ENCODE data around the gene PTPRD. TPM values are rescaled to one million over a fixed set of nuclear protein-coding genes. Genes with fewer than 3 reads are reported as not detected.

The PTPRD gene
- total and polyA plus RNA-seq, 9 of the 15 experiments (the other 6 are each of a cell fraction or from before 2014, with no cell fraction given): 0.11 TPM; not detected in 8

- POLR2A ChIA-PET: no interaction called here
- in situ Hi-C loops (cut with MboI): no loop called here
- no peaks in the 10 kb centered on the region for H3K9me3 ChIP-seq (replicated peaks; ENCODE audit: control insufficient read depth, insufficient read depth, low read depth, low read length)
These were observed 2218.5 kb downstream of the PTPRD start for GRCh38 chr9:8394341-8394740.

More at GRCh38 chr9:8394341-8394740, 2218.5 kb downstream of the PTPRD start:
- intact Hi-C loops (cut with micrococcal nuclease): no loop called here
- ATAC-seq: no peak
- Histone ChIP-seq H3K36me3 (ENCODE audit: control insufficient read depth, insufficient read depth, low read length) (no peaks in the 10 kb centered on the region), H4K20me1 (replicated peaks; ENCODE audit: control insufficient read depth, insufficient read depth, low read length) (no peaks in the 10 kb centered on the region), H3K9ac (ENCODE audit: insufficient read depth in 1 of 2, low read depth in 2 of 2, low read length in 2 of 2) (no peak overlapping the region), H3K4me1 (replicated peaks in 1 of 2; ENCODE audit: control insufficient read depth in 2 of 2, insufficient read depth in 2 of 2, low read length in 2 of 2) (no peaks in the 10 kb centered on the region), H3K4me3 (no peak overlapping the region), H3K9me1 (ENCODE audit: control insufficient read depth, insufficient read depth, low read length) (no peaks in the 10 kb centered on the region), H2AFZ (ENCODE audit: low read depth, low read length) (no peak overlapping the region), H3K27me3 (ENCODE audit: control insufficient read depth in 2 of 2, insufficient read depth in 2 of 2, low read length in 2 of 2) (no peaks in the 10 kb centered on the region), H3K4me2 (ENCODE audit: insufficient read depth, low read length) (no peak overlapping the region), H3K27ac (ENCODE audit: extremely low read depth, low read depth, low read length) (no peak overlapping the region), H3K79me2 (ENCODE audit: control insufficient read depth, insufficient read depth, low read length) (no peaks in the 10 kb centered on the region)
- CTCF ChIA-PET (ENCODE audit: low intra/inter-chr PET ratio): no interaction called here
- no peak for FAIRE-seq
- 0% methylated on average over 1 of the region's 1 CpG for WGBS (ENCODE audit: insufficient coverage, low coverage, missing lambda C conversion rate)
- BruUV-seq (replicated peaks): no TSS peak
- no peak for DNase-seq (ENCODE audit: extremely low read depth in 1 of 4, low spot score in 3 of 4)
- TF ChIP-seq ZNF584 (CRISPR knock-in tag; IDR thresholded peaks at IDR 0.05; ENCODE audit: low read depth) (no peak), KDM1A (IDR thresholded peaks at IDR 0.05) (no peak), EP300 (IDR thresholded peaks at IDR 0.05; ENCODE audit: low read length) (no peak), ETS1 (conservative IDR thresholded peaks at IDR 0.05; ENCODE audit: control insufficient read depth, low read depth, low read length) (no peak), ELK3 (CRISPR knock-in tag; IDR thresholded peaks at IDR 0.05) (no peak), PHF20 (IDR thresholded peaks at IDR 0.05; ENCODE audit: partially characterized antibody) (no peak)
- TF ChIP-seq, protein P1, sequence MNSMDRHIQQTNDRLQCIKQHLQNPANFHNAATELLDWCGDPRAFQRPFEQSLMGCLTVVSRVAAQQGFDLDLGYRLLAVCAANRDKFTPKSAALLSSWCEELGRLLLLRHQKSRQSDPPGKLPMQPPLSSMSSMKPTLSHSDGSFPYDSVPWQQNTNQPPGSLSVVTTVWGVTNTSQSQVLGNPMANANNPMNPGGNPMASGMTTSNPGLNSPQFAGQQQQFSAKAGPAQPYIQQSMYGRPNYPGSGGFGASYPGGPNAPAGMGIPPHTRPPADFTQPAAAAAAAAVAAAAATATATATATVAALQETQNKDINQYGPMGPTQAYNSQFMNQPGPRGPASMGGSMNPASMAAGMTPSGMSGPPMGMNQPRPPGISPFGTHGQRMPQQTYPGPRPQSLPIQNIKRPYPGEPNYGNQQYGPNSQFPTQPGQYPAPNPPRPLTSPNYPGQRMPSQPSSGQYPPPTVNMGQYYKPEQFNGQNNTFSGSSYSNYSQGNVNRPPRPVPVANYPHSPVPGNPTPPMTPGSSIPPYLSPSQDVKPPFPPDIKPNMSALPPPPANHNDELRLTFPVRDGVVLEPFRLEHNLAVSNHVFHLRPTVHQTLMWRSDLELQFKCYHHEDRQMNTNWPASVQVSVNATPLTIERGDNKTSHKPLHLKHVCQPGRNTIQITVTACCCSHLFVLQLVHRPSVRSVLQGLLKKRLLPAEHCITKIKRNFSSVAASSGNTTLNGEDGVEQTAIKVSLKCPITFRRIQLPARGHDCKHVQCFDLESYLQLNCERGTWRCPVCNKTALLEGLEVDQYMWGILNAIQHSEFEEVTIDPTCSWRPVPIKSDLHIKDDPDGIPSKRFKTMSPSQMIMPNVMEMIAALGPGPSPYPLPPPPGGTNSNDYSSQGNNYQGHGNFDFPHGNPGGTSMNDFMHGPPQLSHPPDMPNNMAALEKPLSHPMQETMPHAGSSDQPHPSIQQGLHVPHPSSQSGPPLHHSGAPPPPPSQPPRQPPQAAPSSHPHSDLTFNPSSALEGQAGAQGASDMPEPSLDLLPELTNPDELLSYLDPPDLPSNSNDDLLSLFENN (IDR thresholded peaks at IDR 0.05; ENCODE audit: low read depth in 2 of 2, low read length in 2 of 2): no peak
- TF ChIP-seq, protein P2, sequence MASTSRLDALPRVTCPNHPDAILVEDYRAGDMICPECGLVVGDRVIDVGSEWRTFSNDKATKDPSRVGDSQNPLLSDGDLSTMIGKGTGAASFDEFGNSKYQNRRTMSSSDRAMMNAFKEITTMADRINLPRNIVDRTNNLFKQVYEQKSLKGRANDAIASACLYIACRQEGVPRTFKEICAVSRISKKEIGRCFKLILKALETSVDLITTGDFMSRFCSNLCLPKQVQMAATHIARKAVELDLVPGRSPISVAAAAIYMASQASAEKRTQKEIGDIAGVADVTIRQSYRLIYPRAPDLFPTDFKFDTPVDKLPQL (IDR thresholded peaks at IDR 0.05; ENCODE audit: extremely low read depth, insufficient read length): no peak
- TF ChIP-seq, protein P3, sequence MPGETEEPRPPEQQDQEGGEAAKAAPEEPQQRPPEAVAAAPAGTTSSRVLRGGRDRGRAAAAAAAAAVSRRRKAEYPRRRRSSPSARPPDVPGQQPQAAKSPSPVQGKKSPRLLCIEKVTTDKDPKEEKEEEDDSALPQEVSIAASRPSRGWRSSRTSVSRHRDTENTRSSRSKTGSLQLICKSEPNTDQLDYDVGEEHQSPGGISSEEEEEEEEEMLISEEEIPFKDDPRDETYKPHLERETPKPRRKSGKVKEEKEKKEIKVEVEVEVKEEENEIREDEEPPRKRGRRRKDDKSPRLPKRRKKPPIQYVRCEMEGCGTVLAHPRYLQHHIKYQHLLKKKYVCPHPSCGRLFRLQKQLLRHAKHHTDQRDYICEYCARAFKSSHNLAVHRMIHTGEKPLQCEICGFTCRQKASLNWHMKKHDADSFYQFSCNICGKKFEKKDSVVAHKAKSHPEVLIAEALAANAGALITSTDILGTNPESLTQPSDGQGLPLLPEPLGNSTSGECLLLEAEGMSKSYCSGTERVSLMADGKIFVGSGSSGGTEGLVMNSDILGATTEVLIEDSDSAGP (CRISPR knock-in tag; IDR thresholded peaks at IDR 0.05): no peak
